Measurements from ENCODE around the gene YOD1. TPM values are rescaled to one million over a fixed set of nuclear protein-coding genes. Genes with fewer than 3 reads are reported as not detected.

The YOD1 gene
- total RNA-seq, 1 experiment from 2014 or later: 63.9 TPM

DNA sequence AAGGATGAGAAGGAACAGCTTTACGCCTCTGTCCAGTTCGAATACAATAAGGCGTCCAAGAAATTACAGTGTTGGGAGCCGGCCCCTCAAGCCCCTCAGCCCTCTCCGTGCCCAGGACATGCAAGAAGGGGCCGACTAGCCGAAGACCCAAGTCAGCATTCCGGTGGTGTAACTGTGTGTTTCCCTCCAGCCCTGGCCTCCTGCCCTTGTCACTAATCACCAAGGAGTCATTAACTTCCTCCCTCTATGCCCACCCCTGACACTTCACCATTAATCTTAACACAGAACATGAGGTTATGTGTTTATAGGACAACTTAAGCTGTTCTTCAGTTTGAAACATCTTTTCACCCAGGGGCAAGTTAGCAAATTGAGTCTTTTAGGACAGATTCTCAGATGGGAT lies 21.2 kb upstream of the YOD1 start:
- ChIA-PET CTCF (no interaction called here), POLR2A (ENCODE audit: unreplicated experiment) (no interaction called here)

GRCh38 chr1:207071426-207071825 lies 20.4 kb upstream of the YOD1 start:
- TF ChIP-seq EZH2phosphoT487 (IDR thresholded peaks at IDR 0.05; ENCODE audit: borderline replicate concordance, low read length): no peak
- no peak for TF ChIP-seq EZH2 (IDR thresholded peaks at IDR 0.05; ENCODE audit: low read length, unreplicated experiment)
- TF ChIP-seq, protein P1, sequence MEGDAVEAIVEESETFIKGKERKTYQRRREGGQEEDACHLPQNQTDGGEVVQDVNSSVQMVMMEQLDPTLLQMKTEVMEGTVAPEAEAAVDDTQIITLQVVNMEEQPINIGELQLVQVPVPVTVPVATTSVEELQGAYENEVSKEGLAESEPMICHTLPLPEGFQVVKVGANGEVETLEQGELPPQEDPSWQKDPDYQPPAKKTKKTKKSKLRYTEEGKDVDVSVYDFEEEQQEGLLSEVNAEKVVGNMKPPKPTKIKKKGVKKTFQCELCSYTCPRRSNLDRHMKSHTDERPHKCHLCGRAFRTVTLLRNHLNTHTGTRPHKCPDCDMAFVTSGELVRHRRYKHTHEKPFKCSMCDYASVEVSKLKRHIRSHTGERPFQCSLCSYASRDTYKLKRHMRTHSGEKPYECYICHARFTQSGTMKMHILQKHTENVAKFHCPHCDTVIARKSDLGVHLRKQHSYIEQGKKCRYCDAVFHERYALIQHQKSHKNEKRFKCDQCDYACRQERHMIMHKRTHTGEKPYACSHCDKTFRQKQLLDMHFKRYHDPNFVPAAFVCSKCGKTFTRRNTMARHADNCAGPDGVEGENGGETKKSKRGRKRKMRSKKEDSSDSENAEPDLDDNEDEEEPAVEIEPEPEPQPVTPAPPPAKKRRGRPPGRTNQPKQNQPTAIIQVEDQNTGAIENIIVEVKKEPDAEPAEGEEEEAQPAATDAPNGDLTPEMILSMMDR (conservative IDR thresholded peaks at IDR 0.05; ENCODE audit: low read depth, low read length): no peak
- no peaks in the 10 kb centered on the region for H3K9me2 ChIP-seq (replicated peaks; ENCODE audit: low read length)
- no TSS peak for BruUV-seq (replicated peaks)
- POLR2A ChIA-PET (ENCODE audit: unreplicated experiment): no interaction called here
- H3K9me3 ChIP-seq (ENCODE audit: low read length): no peaks in the 10 kb centered on the region
- H2AFZ ChIP-seq (ENCODE audit: low read length): no peak overlapping the region
- no peak overlapping the region for H3K27ac ChIP-seq (ENCODE audit: low read length)
- no peak overlapping the region for H3K4me2 ChIP-seq (ENCODE audit: low read length)
- no peak for ATAC-seq
- DNase-seq: no peak
- H3K9ac ChIP-seq (ENCODE audit: low read length): no peak overlapping the region
- H3K79me2 ChIP-seq (ENCODE audit: low read length): no peaks in the 10 kb centered on the region
- peaks cover 6% of the 10 kb centered on the region for H3F3A ChIP-seq (ENCODE audit: low read length, unreplicated experiment)
- CTCF ChIA-PET: no interaction called here
- peaks cover 73% of the 10 kb centered on the region for H3K36me3 ChIP-seq (ENCODE audit: low read depth, low read length)
- no peaks in the 10 kb centered on the region for H3K27me3 ChIP-seq (ENCODE audit: low read length)
- H4K20me1 ChIP-seq (ENCODE audit: low read length): no peaks in the 10 kb centered on the region
- peaks cover 16% of the 10 kb centered on the region for H3K4me1 ChIP-seq (ENCODE audit: insufficient read depth, low read length)
- H3K4me3 ChIP-seq (ENCODE audit: low read length): no peak overlapping the region
- intact Hi-C loops (cut with micrococcal nuclease): no loop called here

More for the DNA sequence above, 21.2 kb upstream of the YOD1 start:
- H3K4me2 ChIP-seq (ENCODE audit: low read length): no peak overlapping the region
- H3K4me1 ChIP-seq (ENCODE audit: insufficient read depth, low read length): peaks cover 16% of the 10 kb centered on the region
- no peak overlapping the region for H3K27ac ChIP-seq (ENCODE audit: low read length)
- no peaks in the 10 kb centered on the region for H4K20me1 ChIP-seq (ENCODE audit: low read length)
- BruUV-seq (replicated peaks): no TSS peak
- H3K9me2 ChIP-seq (replicated peaks; ENCODE audit: low read length): no peaks in the 10 kb centered on the region
- H3K27me3 ChIP-seq (ENCODE audit: low read length): no peaks in the 10 kb centered on the region
- no peak for DNase-seq
- no peaks in the 10 kb centered on the region for H3K79me2 ChIP-seq (ENCODE audit: low read length)
- no peak overlapping the region for H3K4me3 ChIP-seq (ENCODE audit: low read length)
- peaks cover 6% of the 10 kb centered on the region for H3F3A ChIP-seq (ENCODE audit: low read length, unreplicated experiment)
- no peak overlapping the region for H3K9ac ChIP-seq (ENCODE audit: low read length)
- intact Hi-C loops (cut with micrococcal nuclease): no loop called here
- H3K9me3 ChIP-seq (ENCODE audit: low read length): no peaks in the 10 kb centered on the region
- no peak overlapping the region for H2AFZ ChIP-seq (ENCODE audit: low read length)
- no peak for ATAC-seq
- H3K36me3 ChIP-seq (ENCODE audit: low read depth, low read length): peaks cover 68% of the 10 kb centered on the region
- no peak for TF ChIP-seq EZH2 (IDR thresholded peaks at IDR 0.05; ENCODE audit: low read length, unreplicated experiment)
- TF ChIP-seq EZH2phosphoT487 (IDR thresholded peaks at IDR 0.05; ENCODE audit: borderline replicate concordance, low read length): no peak
- TF ChIP-seq, protein P1 (conservative IDR thresholded peaks at IDR 0.05; ENCODE audit: low read depth, low read length): no peak

- CTCF ChIA-PET: no interaction called here
- H3K27me3 ChIP-seq (ENCODE audit: low read length): no peaks in the 10 kb centered on the region
- no peaks in the 10 kb centered on the region for H3K9me2 ChIP-seq (replicated peaks; ENCODE audit: low read length)
- no peak overlapping the region for H3K4me3 ChIP-seq (ENCODE audit: low read length)
- no peaks in the 10 kb centered on the region for H3K79me2 ChIP-seq (ENCODE audit: low read length)
- intact Hi-C loops (cut with micrococcal nuclease): no loop called here
- POLR2A ChIA-PET (ENCODE audit: unreplicated experiment): no interaction called here
- peaks cover 6% of the 10 kb centered on the region for H3F3A ChIP-seq (ENCODE audit: low read length, unreplicated experiment)
- peaks cover 16% of the 10 kb centered on the region for H3K4me1 ChIP-seq (ENCODE audit: insufficient read depth, low read length)
- H3K4me2 ChIP-seq (ENCODE audit: low read length): no peak overlapping the region
- BruUV-seq (replicated peaks): no TSS peak
- no peak overlapping the region for H3K27ac ChIP-seq (ENCODE audit: low read length)
- no peak for DNase-seq
- peaks cover 75% of the 10 kb centered on the region for H3K36me3 ChIP-seq (ENCODE audit: low read depth, low read length)
- no peaks in the 10 kb centered on the region for H4K20me1 ChIP-seq (ENCODE audit: low read length)
- no peak overlapping the region for H3K9ac ChIP-seq (ENCODE audit: low read length)
- no peak for ATAC-seq
- no peak overlapping the region for H2AFZ ChIP-seq (ENCODE audit: low read length)
- TF ChIP-seq, protein P1 (conservative IDR thresholded peaks at IDR 0.05; ENCODE audit: low read depth, low read length): no peak
- TF ChIP-seq EZH2phosphoT487 (IDR thresholded peaks at IDR 0.05; ENCODE audit: borderline replicate concordance, low read length) (no peak), EZH2 (IDR thresholded peaks at IDR 0.05; ENCODE audit: low read length, unreplicated experiment) (no peak)
- no peaks in the 10 kb centered on the region for H3K9me3 ChIP-seq (ENCODE audit: low read length)
These were observed 19.8 kb upstream of the YOD1 start for GRCh38 chr1:207070811-207071210.

Measured in PC-3 (cell line).